Esophagus muscularis mucosa (tissue), 4 donors: ENCODE results near the gene TSNAXIP1.

Experiments
- CTCF ChIP-seq, 3 experiments: fragments of 200-600 bp in 2 of 3; fragments of 450-650 bp in 1 of 3; sonication (generic) in 2 of 3; IDR thresholded peaks; one replicate each; pipeline ENCODE4 v1.5.1; 2017 to 2019; ENCODE audit warnings: antibody characterized with exemption in 3 of 3, mild to moderate bottlenecking in 2 of 3, moderate library complexity in 1 of 3
- EP300 ChIP-seq: sonication (generic); formaldehyde crosslinking; IDR thresholded peaks from one replicate; pipeline ENCODE4 v1.6.1; 2017; ENCODE audit warnings: antibody characterized with exemption
- POLR2AphosphoS5 ChIP-seq, 2 donors: sonication (generic); formaldehyde crosslinking; IDR thresholded peaks; one replicate each; pipeline ENCODE4 v1.6.1; 2017; ENCODE audit warnings: antibody characterized with exemption in 2 of 2

- TF ChIP-seq CTCF (IDR thresholded peaks at IDR 0.05), result no peak
- TF ChIP-seq POLR2AphosphoS5 (IDR thresholded peaks at IDR 0.05), result no peak
- no peak for TF ChIP-seq EP300
These were observed 5.4 kb upstream of the TSNAXIP1 start for GRCh38 chr16:67801241-67801640.
